G401 (cell line): ENCODE measurements around the gene GUCY1A2. TPM values are rescaled to one million over a fixed set of nuclear protein-coding genes. Genes with fewer than 3 reads are reported as not detected.
"Not testable (repeated sequence)": the region's sequence is repeated elsewhere in the genome, so short reads cannot be mapped to it uniquely, and the experiment has no call there.

Source experiments
- DNase-seq: peaks from one replicate; pipeline ENCODE4 v3.0.0-alpha.2; 2015; ENCODE audit warnings: low spot score
- in situ Hi-C: cut with HindIII; loops from 2 replicates; pipeline ENCODE4 v1.10.0; 2016; ENCODE audit warnings: low sequenced_read_pairs, mixed read lengths
- total RNA-seq: library from RNA; depleted of rRNA; stranded (reverse); fragments of >200 nt; shearing (Covaris generic); gene quantifications from 2 replicates; pipeline ENCODE4 v1.2.3, GENCODE V29; 2014

GUCY1A2 gene
- total RNA-seq, 1 experiment from 2014 or later = 7.6 TPM

- DNase-seq = no peak
- in situ Hi-C loops = no loop called here
These were observed 230.8 kb downstream of the GUCY1A2 start for GRCh38 chr11:106787454-106787853.

- in situ Hi-C loops = no loop called here
- peak; percentile 89 for DNase-seq
These were observed 232.2 kb downstream of the GUCY1A2 start for GRCh38 chr11:106785913-106786650.

DNA sequence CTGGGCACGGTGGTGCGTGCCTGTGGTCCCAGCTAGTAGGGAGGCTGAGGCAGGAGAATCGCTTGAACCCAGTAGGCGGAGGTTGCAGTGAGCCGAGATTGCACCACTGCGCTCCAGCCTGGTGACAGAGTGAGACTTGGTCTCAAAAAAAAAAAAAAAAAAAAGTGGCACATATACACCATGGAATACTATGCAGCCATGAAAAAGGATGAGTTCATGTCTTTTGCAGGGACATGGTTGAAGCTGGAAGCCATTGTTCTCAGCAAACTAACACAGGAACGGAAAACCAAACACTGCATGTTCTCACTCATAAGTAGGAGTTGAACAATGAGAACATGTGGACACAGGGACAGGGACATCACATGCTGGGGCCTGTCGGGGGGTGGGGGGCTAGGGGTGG, 241.0 kb downstream of the GUCY1A2 start:
- DNase-seq, in situ Hi-C loops: not testable (repeated sequence)

DNA sequence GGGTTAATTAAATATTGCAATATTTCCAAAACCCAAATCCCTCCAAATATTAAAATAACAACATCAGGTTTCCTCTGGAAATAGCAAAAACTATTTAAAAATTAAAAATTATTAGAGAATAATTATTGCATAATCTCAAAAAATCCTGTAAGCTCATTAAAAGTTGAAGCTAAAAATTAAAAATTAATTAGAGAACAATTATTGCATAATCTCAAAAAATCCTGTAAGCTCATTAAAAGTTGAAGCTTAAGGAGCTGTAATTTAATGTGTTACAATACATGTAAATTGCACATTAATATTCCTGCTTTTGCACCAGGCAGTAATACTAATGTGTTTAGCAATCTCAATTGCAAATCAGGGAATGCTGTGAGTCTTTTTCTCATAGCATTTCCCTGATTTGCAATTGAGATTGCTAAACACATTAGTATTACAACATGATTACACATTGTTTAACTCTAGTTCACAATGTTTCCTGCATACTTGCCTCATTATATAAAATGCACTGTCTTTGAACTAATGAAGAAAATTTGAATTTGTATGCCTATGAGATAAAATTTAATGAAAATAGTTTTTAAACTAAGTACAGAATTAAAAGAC, 247.7 kb downstream of the GUCY1A2 start:
- in situ Hi-C loops = no loop called here
- DNase-seq = no peak

GRCh38 chr11:106765469-106766258, 252.6 kb downstream of the GUCY1A2 start:
- in situ Hi-C loops = no loop called here
- DNase-seq = no peak

DNA sequence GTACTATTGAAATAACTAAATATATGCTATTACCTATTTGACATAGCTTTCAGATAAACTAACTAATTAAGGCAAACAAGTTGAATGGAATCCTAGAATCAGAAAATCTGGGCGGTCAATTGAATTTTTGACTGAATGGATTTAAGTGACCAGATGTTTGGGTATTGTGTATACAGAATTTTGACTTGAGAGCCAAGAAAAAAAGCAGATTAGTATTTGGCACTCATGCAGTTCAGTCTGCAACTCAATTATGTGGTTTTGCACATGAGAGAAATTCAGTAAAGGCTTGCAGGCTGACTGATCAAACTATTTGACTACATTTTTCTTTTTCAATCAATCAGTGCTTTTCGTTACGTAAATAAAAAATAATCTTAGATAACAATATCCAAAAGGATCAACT, 254.8 kb downstream of the GUCY1A2 start:
- in situ Hi-C loops = no loop called here
- DNase-seq = no peak

DNA sequence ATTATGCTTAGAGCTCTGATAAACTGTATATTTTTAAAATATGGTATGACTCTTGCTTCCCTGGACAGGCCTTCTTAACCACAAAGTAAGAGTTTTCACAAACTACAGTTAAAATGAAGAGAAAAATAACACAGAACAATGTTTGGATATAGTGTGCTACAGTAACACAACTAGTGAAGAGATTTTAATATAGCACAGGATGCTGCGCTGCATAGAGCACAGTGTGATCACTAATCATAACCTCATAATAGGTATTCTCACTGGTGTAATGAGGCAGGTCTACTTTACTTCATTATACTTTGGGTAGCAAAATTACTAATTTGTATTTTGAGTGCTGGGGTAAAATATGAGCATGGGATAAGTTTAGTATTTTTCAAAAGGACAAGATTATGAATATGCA, 256.5 kb downstream of the GUCY1A2 start:
- in situ Hi-C loops = no loop called here
- no peak for DNase-seq

GRCh38 chr11:106761240-106761639, 257.0 kb downstream of the GUCY1A2 start:
- DNase-seq = no peak
- in situ Hi-C loops = no loop called here

DNA sequence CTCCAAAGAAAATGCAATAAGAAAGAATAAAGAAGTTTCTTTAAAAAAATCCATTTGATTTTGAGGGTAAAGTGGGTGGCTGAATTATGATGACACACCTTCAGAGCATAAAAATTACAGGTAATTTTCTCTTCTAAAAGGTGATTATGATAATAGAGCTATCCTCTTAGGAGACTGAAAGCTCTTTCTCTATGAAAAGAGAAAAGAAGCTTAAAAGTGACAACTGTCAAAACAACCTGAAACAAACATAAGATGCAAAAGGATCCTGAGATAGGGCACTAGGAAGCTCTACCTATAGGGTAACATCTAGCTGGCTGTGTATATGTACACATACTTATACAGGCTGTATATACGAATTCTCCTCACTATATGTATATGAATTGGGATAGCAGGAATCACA, 270.2 kb downstream of the GUCY1A2 start:
- DNase-seq = no peak
- in situ Hi-C loops = no loop called here

DNA sequence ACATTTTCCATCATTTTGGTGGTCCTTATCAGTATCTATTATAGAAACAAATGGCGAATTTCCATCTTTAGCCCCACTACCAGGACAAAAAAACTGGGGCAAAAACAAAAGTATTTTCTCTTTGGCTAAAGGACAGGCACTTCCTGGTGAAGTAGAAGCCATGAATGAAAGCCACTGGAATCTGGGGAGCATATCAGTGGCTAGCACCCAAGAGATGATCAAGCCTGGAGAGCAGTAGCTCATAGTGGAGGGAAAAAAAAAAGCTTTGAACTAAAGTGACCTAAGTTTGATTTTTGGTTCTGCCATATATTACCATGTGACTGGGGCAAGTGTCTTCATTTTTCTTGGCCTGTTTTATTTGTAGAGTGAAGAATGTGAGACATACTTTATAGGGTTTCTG, 272.3 kb downstream of the GUCY1A2 start:
- no peak for DNase-seq
- in situ Hi-C loops = no loop called here

DNA sequence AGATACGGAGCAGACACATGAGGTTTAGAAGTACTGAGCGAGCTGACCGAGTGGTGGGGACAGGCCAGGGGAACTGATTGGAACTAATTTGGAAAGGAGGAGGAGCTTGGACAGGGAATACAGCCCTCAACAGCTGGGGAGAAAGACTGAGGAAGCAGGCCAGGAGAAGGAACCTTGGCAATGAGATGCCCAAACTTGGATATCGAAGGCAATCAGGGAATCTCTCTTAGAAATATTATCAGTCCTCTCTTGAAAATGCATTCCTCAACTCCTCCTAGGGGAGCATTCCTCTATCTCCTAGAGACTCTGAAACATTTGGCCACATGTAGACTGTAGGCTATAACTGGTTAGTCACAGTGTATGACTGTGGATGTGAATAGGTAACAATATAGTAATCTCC, 284.6 kb downstream of the GUCY1A2 start:
- DNase-seq = no peak
- in situ Hi-C loops = no loop called here

DNA sequence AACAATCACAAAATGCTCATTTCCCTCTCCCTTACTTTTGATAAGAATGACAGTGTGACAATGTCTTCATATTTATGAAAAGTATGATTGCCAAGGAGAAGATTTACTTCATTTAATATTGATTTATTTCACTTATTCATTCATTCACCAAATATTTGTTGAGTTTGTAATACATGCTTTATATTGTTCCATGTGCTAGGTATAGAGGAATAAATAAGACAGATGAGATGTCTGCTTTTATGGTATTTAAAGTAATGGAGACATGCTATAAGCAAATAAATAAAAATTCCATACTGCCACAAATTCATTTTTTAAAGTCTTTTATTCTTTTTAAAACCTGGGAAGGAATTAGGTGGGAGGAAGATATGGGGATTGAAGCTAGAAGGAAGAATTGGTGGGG, 289.4 kb downstream of the GUCY1A2 start:
- in situ Hi-C loops = no loop called here
- no peak for DNase-seq

GRCh38 chr11:106728379-106728778, 289.9 kb downstream of the GUCY1A2 start:
- DNase-seq = no peak
- in situ Hi-C loops = no loop called here

- DNase-seq = no peak
- in situ Hi-C loops = no loop called here
These were observed 291.0 kb downstream of the GUCY1A2 start for GRCh38 chr11:106727256-106727655.

- no peak for DNase-seq
- in situ Hi-C loops = no loop called here
These were observed 293.9 kb downstream of the GUCY1A2 start for GRCh38 chr11:106724293-106724892.

- DNase-seq = no peak
- in situ Hi-C loops = no loop called here
These were observed 295.2 kb downstream of the GUCY1A2 start for GRCh38 chr11:106723071-106723470.

DNA sequence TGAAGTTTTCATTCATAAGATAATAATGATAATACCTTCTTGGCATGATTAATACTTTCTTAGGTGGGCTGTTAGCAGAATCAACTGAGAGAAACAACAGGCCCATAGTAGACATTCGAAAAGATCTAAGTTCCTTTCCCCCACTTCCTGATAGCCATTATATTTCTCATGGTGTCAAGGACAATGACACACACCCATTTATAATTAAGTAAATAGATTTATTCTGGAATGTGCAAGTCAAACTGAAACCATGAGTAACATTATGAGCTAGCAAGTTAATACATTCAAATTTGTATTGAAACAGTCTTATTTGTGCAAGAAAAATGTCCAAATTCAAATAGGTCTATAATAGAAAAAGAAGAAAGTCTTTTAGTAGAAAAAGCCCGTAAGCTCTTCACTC, 301.1 kb downstream of the GUCY1A2 start:
- in situ Hi-C loops = no loop called here

DNA sequence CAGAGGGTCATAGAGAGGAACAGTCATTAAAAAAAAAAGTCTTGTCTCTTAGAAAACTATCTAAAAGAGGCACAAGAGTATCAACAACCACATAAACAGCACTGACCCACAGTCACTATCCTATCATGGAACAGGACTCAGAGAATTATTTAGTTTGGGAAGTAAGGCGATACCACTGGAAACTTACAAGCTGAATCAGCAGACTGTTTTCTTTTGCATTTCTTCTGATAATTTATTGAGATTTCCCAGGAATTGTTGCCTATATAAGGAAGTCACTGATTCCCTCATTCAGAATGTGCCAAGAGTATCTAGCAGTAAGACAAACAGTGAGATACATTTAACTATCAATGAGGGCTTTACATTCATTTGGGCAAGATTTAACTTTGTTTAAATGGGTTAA, 304.1 kb downstream of the GUCY1A2 start:
- DNase-seq = no peak
- in situ Hi-C loops = no loop called here

More for the DNA sequence above, 301.1 kb downstream of the GUCY1A2 start:
- no peak for DNase-seq

DNA sequence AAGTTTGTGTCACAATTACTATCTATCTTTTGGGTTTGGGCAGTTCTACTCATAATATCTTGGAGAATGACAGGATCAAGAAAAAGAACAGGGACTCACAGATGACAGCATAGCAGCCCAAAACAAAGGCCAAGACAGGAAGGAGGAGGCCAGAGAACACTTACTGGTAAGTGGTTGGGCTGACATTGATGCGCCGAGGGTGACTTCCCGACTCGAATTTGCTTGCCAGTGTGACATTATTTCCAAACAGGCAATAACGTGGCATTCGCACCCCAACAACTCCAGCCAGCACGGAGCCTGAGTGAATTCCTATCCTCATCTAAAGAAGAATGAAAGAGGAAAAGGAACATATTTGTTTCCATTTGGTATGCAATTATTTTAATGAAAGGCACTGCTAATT, 309.9 kb downstream of the GUCY1A2 start:
- no peak for DNase-seq
- in situ Hi-C loops = no loop called here

DNA sequence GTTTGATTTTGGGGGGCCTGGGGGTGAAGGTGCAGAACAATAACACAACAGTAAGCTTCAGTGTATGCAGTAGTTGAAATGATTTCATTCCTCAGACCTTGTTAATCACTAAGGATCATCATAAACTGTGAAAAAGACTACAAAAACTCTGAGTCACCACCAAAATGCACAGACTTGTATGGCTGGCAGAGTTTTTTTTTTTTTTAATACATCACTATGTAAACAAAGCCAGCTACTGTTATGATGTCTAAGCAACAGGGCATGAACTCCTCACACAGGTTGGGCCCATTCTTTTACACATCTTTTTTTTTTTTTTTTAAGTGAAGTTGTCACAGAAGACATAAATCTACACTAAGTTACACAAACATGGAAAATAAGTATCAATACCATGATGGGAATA, 311.9 kb downstream of the GUCY1A2 start:
- in situ Hi-C loops = no loop called here
- no peak for DNase-seq
